GM12878 (cell line): ENCODE results near the gene PAF1. TPM values are rescaled to one million over a fixed set of nuclear protein-coding genes. Genes with fewer than 3 reads are reported as not detected.

Source experiments
- ATF7 ChIP-seq: fragments of 450-650 bp; IDR thresholded peaks from 2 replicates; pipeline ENCODE4 v1.6.1; 2016; ENCODE audit warnings: low read depth, mild to moderate bottlenecking
- CHD1 ChIP-seq: IDR thresholded peaks from 2 replicates; pipeline ENCODE4 v1.6.1; 2012; ENCODE audit warnings: low read depth, low read length, improper control_type of control experiment
- CTCF ChIP-seq, 3 experiments: IDR thresholded peaks in 2 of 3; conservative IDR thresholded peaks in 1 of 3; 2 replicates each; pipeline ENCODE4 v1.5.1; 2011; ENCODE audit warnings: low read depth in 3 of 3, low read length in 3 of 3, mild to moderate bottlenecking in 3 of 3, control low read depth in 2 of 3, moderate library complexity in 2 of 3, inconsistent platforms in 1 of 3, mixed read lengths in 1 of 3; ENCODE audit not compliant: control insufficient read depth in 2 of 3, insufficient read depth in 1 of 3; ENCODE audit errors: extremely low read depth in 1 of 3
- FOXK2 ChIP-seq: fragments of 450-650 bp; IDR thresholded peaks from 2 replicates; pipeline ENCODE4 v1.6.1; 2017; ENCODE audit warnings: mild to moderate bottlenecking, moderate library complexity
- GABPA ChIP-seq: IDR thresholded peaks from 2 replicates; pipeline ENCODE4 v1.6.1; 2014; ENCODE audit warnings: antibody characterized with exemption, low read depth, mild to moderate bottlenecking, inconsistent platforms
- HDGF ChIP-seq: fragments of 450-650 bp; IDR thresholded peaks from 2 replicates; pipeline ENCODE4 v1.6.1; 2016; ENCODE audit warnings: antibody characterized with exemption
- JUND ChIP-seq: IDR thresholded peaks from 2 replicates; pipeline ENCODE4 v1.6.1; 2012; ENCODE audit warnings: low read depth, mild to moderate bottlenecking, low read length, improper control_type of control experiment, moderate library complexity
- LARP7 ChIP-seq: fragments of 450-650 bp; IDR thresholded peaks from 2 replicates; pipeline ENCODE4 v1.6.1; 2017; ENCODE audit warnings: mild to moderate bottlenecking
- MYB ChIP-seq: fragments of 150-350 bp; IDR thresholded peaks from 2 replicates; pipeline ENCODE4 v1.6.1; 2014; ENCODE audit warnings: mild to moderate bottlenecking, low read depth, low read length, borderline replicate concordance
- NFIC ChIP-seq: IDR thresholded peaks from 2 replicates; pipeline ENCODE4 v1.6.1; 2012; ENCODE audit warnings: low read depth, mild to moderate bottlenecking, inconsistent platforms, low read length, moderate library complexity
- NRF1 ChIP-seq: conservative IDR thresholded peaks from 2 replicates; pipeline ENCODE4 v1.6.1; 2011; ENCODE audit warnings: mild to moderate bottlenecking, low read depth, low read length, improper control_type of control experiment
- PBX3 ChIP-seq: IDR thresholded peaks from 2 replicates; pipeline ENCODE4 v1.6.1; 2011; ENCODE audit warnings: mild to moderate bottlenecking, low read depth, low read length, moderate library complexity; ENCODE audit not compliant: insufficient replicate concordance
- POU2F2 ChIP-seq: IDR thresholded peaks from 3 replicates; pipeline ENCODE4 v1.6.1; 2011; ENCODE audit warnings: low read depth, mild to moderate bottlenecking, low read length, borderline replicate concordance
- SIX5 ChIP-seq: IDR thresholded peaks from 2 replicates; pipeline ENCODE4 v1.6.1; 2011; ENCODE audit warnings: mild to moderate bottlenecking, low read depth, low read length, moderate library complexity; ENCODE audit not compliant: severe bottlenecking
- SKIL ChIP-seq: fragments of 450-650 bp; IDR thresholded peaks from 2 replicates; pipeline ENCODE4 v1.6.1; 2017; ENCODE audit warnings: mild to moderate bottlenecking, low read depth, inconsistent platforms; ENCODE audit not compliant: poor library complexity, severe bottlenecking
- SREBF2 ChIP-seq: IDR thresholded peaks from 2 replicates; pipeline ENCODE4 v1.6.1; 2012; ENCODE audit warnings: mild to moderate bottlenecking, low read length
- TARDBP ChIP-seq: IDR thresholded peaks from 2 replicates; pipeline ENCODE4 v1.6.1; 2016; ENCODE audit warnings: borderline replicate concordance
- TCF3 ChIP-seq: IDR thresholded peaks from 2 replicates; pipeline ENCODE4 v1.6.1; 2012; ENCODE audit warnings: low read depth, mild to moderate bottlenecking, low read length, borderline replicate concordance; ENCODE audit not compliant: insufficient read depth
- TCF7 ChIP-seq: IDR thresholded peaks from 2 replicates; pipeline ENCODE4 v1.6.1; 2014; ENCODE audit warnings: antibody characterized with exemption, borderline replicate concordance
- YY1 ChIP-seq: IDR thresholded peaks from 2 replicates; pipeline ENCODE4 v1.6.1; 2011; ENCODE audit warnings: low read depth, mild to moderate bottlenecking, low read length
- ZBED1 ChIP-seq: IDR thresholded peaks from 2 replicates; pipeline ENCODE4 v1.6.1; 2016; ENCODE audit warnings: borderline replicate concordance
- ZBTB4 ChIP-seq: fragments of 450-650 bp; formaldehyde crosslinking; IDR thresholded peaks from 2 replicates; pipeline ENCODE4 v1.4.0; 2022; ENCODE audit warnings: mild to moderate bottlenecking, moderate library complexity
- polyA plus RNA-seq, 11 experiments: library from polyadenylated mRNA; depleted of rRNA in 4 of 11; unstranded in 6 of 11; stranded (reverse) in 5 of 11; fragments of >200 nt; fragmentation: Nextera tagmentation in 4 of 11; fragmentation: Illumina TruSeq in 1 of 11; extraction: Ambion mirVana in 4 of 11; extraction: Trizol in 1 of 11; gene quantifications; 1 replicate in 1 of 11; 2 replicates in 10 of 11; pipeline versions ENCODE4 v1.2.1 to v1.2.3, GENCODE V29; 2011 to 2016; ENCODE audit warnings: inconsistent platforms in 2 of 11, missing spikeins in 2 of 11, low read depth in 1 of 11
- total RNA-seq, 4 experiments: library from RNA; depleted of rRNA in 3 of 4; stranded (reverse); fragments of >200 nt in 3 of 4; fragmentation: Illumina TruSeq in 1 of 4; extraction: Trizol in 1 of 4; gene quantifications; 2 replicates each; pipeline versions ENCODE4 v1.2.1 to v1.2.3, GENCODE V29; 2013 to 2021

The PAF1 gene
- total and polyA plus RNA-seq, 10 of the 15 experiments (the other 5 are each of a cell fraction or from before 2014, with no cell fraction given) = 1.7 to 45.8 (median 39.6) TPM

- TF ChIP-seq YY1 = peak; percentile 74
- peak; percentile 61; the same call in 1 of the 2 replicates for TF ChIP-seq MYB
- peak; percentile 84 for TF ChIP-seq ATF7
- TF ChIP-seq SREBF2 = peak; percentile 99
- no peak for TF ChIP-seq NFIC
- TF ChIP-seq TCF7 = no peak; the same call in 1 of the 2 replicates
- TF ChIP-seq SIX5 = peak; percentile 6
- TF ChIP-seq GABPA = no peak
- peak; percentile 99 for TF ChIP-seq POU2F2
- TF ChIP-seq FOXK2 = no peak
- TF ChIP-seq PBX3 = no peak
- TF ChIP-seq CTCF (IDR thresholded peaks at IDR 0.05 in 2 of 3, conservative IDR thresholded peaks at IDR 0.05 in 1 of 3; ENCODE audit: control insufficient read depth in 2 of 3, extremely low read depth in 1 of 3, insufficient read depth in 1 of 3, low read depth in 3 of 3, low read length in 3 of 3) = peak in 2 of 3 experiments; percentile 79 to 90
- 0 out of 2 replicates have a peak, but pooled peaks have one; percentile 11 for TF ChIP-seq JUND
- 0 out of 2 replicates have a peak, but pooled peaks have one; percentile 50 for TF ChIP-seq ZBED1
- TF ChIP-seq ZBTB4 = 0 out of 2 replicates have a peak, but pooled peaks have one; percentile 0
- TF ChIP-seq CHD1 = peak; percentile 89; the same call in 1 of the 2 replicates
- TF ChIP-seq TARDBP = peak; percentile 99
- peak; percentile 86; the same call in 1 of the 2 replicates for TF ChIP-seq TCF3
- TF ChIP-seq LARP7 = peak; percentile 98
- no peak for TF ChIP-seq NRF1
- TF ChIP-seq SKIL = peak; percentile 95
- no peak for TF ChIP-seq HDGF
These were observed 21.4 kb upstream of the PAF1 start, which contains the start of gene PLEKHG2 (continued) for GRCh38 chr19:39412100-39412866.
